Measurements from ENCODE around the gene NONO.
"Not testable (repeated sequence)": the region's sequence is repeated elsewhere in the genome, so short reads cannot be mapped to it uniquely, and the experiment has no call there.

DNA sequence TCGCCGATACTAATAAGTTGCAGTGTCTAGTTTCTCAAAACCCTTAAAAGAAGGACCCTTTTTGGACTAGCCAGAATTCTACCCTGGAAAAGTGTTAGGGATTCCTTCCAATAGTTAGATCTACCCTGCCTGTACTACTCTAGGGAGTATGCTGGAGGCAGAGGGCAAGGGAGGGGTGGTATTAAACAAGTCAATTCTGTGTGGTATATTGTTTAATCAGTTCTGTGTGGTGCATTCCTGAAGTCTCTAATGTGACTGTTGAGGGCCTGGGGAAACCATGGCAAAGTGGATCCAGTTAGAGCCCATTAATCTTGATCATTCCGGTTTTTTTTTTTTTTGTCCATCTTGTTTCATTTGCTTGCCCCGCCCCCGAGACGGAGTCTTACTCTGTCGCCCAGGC, 16.6 kb downstream of the NONO start:
- TF ChIP-seq EP300, CTCF, POLR2A (IDR thresholded peaks at IDR 0.05): not testable (repeated sequence)
